ENCODE measurements around the gene HSPB6.
"Not testable (repeated sequence)": the region's sequence is repeated elsewhere in the genome, so short reads cannot be mapped to it uniquely, and the experiment has no call there.

Gene HSPB6

DNA sequence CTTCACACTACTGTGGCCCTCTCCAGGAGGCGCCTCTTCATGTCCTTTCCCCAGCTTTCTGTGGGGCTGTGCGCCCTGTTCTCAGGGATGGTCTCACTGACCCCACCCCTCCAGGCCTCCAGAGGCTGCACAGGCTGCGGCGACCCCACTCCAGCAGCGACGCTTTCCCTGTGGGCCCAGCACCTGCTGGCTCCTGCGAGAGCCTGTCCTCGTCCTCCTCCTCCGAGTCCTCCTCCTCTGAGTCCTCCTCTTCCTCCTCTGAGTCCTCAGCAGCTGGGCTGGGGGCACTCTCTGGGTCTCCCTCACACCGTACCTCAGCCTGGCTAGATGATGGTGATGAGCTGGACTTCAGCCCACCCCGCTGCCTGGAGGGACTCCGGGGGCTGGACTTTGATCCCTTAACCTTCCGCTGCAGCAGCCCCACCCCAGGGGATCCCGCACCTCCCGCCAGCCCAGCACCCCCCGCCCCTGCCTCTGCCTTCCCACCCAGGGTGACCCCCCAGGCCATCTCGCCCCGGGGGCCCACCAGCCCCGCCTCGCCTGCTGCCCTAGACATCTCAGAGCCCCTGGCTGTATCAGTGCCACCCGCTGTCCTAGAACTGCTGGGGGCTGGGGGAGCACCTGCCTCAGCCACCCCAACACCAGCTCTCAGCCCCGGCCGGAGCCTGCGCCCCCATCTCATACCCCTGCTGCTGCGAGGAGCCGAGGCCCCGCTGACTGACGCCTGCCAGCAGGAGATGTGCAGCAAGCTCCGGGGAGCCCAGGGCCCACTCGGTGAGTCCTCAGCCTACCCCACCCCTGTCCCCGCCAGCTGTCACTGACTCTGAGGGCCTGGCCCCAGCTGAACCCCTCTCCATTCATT, 29.7 kb upstream of the HSPB6 start:
- DNase-seq (ENCODE audit: low spot score): no peak

GRCh38 chr19:35785339-35785627, 28.5 kb upstream of the HSPB6 start:
- no peak for DNase-seq (ENCODE audit: low spot score)

DNA sequence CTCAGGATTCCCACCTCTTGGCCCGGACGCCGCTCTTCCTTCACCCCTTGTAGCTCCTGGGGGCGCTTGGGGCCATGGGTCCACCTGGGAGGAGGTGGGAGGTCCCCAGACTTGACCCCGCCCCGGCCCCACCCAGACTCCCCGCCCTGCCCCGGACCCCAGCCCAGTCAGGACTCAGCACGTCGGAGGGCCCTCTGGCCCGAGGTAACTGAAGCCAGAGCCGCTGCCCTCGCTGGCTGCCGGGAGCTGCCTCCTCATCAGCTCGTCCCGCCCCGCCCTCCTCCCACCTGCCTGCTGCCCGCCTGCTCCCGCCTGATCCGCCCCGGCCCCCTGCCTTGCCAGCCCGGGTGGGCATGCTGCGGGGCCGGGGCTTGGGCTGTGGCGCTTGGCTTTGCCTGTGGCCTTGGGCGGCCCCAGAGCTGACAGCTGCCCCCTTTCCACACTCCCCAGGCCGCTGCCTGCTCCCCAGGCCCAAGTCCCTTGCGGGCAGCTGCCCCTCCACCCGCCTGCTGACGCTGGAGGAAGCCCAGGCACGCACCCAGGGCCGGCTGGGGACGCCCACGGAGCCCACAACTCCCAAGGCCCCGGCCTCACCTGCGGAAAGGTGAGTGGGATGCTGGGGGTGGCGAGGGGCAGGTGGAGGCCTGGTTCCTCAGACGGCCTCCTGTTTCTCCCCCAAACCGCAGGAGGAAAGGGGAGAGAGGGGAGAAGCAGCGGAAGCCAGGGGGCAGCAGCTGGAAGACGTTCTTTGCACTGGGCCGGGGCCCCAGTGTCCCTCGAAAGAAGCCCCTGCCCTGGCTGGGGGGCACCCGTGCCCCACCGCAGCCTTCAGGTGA, 27.9 kb upstream of the HSPB6 start:
- no peak for DNase-seq (ENCODE audit: low spot score)

DNA sequence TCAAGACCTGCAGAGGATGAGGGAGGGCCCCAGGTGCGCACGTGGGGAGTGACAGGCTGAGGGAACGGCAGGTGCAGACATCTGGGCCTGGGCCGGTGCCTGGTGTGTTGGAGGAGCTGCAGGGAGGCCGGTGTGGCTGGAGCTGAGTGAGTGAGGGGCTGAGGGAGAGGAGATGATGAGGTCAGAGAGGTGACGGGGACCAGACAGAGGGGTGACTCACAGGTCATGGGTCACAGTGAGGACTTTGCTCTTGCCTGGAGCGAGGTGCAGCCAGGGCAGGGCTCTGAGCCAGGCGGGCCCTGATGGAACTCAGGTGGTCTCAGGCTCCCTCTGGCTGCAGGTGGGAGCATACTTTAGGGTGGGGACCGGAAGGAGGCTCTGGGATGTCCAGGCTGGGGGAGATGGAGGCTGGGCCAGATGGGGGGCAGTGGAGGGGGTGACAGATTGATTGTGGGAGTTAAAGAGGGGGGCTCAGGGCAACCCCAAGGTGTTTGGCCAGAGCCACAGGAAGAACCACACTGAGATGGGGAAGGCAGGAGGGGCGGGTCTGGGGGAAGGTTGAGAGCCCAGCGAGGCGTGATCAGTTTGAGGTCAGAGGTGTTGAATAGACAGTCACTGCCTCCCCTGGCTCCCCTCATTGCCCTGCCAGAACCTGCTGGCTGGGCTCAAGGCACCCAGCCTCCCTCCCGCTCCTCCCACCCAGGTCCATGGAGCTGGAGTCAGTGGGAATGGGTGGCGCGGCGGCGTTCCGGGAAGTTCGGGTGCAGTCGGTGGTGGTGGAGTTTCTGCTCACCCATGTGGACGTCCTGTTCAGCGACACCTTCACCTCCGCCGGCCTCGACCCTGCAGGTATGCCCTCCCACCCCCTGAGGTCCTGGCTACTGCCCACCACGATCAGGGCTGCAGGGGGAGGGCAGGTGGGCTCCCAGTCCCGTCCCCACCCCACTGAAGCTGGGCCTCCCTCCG, 26.9 kb upstream of the HSPB6 start:
- no peak for DNase-seq (ENCODE audit: low spot score)

DNA sequence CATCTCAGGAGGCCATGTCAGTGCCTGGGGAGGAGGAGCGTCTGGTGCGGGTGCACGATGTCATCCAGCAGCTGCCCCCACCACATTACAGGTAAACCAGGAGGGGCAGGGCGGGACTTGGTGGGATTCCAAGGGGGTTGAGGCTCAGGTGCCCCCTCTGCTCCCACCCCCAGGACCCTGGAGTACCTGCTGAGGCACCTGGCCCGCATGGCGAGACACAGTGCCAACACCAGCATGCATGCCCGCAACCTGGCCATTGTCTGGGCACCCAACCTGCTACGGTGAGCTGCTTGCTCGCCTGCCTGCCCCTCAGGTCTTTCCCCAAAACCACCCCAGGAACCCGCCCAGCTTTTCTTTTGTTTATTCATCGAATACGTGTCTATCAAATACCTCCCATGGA, 25.8 kb upstream of the HSPB6 start:
- DNase-seq (ENCODE audit: low spot score): no peak

- DNase-seq (ENCODE audit: low spot score): no peak
These were observed 24.8 kb upstream of the HSPB6 start for GRCh38 chr19:35781650-35782049.

GRCh38 chr19:35780717-35781116, 23.9 kb upstream of the HSPB6 start:
- no peak for DNase-seq (ENCODE audit: low spot score)

- DNase-seq (ENCODE audit: low spot score): no peak
These were observed 23.2 kb upstream of the HSPB6 start for GRCh38 chr19:35780058-35780457.

DNA sequence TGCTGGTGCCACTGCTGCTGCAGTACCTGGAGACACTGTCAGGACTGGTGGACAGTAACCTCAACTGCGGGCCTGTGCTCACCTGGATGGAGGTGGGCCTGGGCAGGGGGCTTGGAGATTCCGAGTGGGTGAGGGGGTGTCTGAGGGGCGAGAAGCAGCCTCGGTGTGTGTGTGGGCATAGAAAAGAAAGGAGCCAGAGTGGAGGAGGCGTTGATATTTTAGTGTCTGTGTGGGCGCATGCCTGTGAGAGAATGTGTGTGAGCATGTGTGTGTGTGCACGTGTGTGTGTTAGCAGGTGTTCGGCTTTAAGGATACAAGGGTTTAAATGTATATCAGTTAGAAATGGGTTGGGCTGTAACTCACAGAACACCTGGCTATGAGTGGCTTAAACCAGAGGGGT, 22.2 kb upstream of the HSPB6 start:
- DNase-seq (ENCODE audit: low spot score): no peak

GRCh38 chr19:35777961-35778360, 21.1 kb upstream of the HSPB6 start:
- no peak for DNase-seq (ENCODE audit: low spot score)

GRCh38 chr19:35777086-35777841, 20.4 kb upstream of the HSPB6 start:
- DNase-seq (ENCODE audit: low spot score): no peak

- no peak for DNase-seq (ENCODE audit: low spot score)
These were observed 19.4 kb upstream of the HSPB6 start for GRCh38 chr19:35776102-35776788.

DNA sequence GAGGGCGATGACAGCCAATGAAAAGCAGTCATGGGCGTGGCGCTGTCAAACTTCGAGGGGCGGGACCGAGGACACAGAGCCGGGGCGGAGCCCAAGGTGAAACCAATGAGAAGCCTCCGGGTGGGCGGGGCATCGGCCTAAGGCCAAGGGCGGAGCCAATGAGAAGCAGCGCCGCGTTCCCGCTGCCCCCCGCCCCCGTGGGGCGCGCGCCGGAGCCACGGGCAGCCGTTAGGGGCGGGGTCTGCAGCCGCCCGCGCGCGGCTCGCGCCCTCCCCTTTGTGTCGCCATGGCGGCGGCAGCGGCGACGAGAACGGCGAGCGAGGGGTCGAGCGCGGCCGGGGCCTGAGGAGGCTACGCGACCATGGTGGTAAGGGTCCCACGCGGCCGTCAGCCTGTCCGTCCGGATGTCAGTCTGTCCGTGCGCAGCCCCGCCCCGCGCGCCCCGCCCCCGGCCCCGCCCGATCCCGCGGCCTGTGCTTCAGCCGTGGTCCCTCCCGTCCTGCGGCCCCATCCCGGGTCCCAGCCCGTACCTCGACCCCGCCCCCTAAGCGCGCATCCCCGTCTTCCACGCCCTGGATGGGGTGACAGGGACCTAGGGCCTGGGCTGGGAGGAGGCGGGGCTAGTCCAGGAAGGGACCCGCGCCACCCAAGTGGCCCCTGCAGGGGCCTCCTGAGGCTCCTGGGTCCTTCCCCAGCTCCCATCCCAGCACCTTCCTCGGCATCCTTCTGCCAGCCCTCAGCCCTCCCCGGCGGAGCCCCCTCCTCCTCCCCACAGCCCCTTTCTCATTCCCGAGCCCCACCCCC, 18.7 kb upstream of the HSPB6 start, which contains the start of gene ARHGAP33:
TSS of gene ARHGAP33 (plus strand) at position 267 of the 804 bp plus-strand sequence. CDS start at position 362, 95 bp downstream.
- peak; percentile 97 for DNase-seq (ENCODE audit: low spot score)

DNA sequence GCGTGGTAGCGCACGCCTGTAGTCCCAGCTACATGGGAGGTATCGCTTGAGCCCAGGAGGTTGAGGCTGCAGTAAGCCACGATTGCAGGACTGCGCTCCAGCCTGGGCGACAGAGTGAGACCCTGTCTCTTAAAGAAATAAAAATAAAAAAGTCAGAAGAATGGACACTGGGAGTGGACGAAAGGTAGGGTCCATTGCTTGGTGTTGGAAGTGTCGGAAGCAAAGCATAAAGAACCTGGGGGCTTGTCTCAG, 18.1 kb upstream of the HSPB6 start:
- DNase-seq (ENCODE audit: low spot score): no peak

- DNase-seq (ENCODE audit: low spot score): no peak
These were observed 17.6 kb upstream of the HSPB6 start for GRCh38 chr19:35774274-35775045.

GRCh38 chr19:35773020-35773806, 16.4 kb upstream of the HSPB6 start:
- DNase-seq (ENCODE audit: low spot score): no peak

GRCh38 chr19:35772362-35772761, 15.5 kb upstream of the HSPB6 start:
- not testable (repeated sequence) for DNase-seq (ENCODE audit: low spot score)

GRCh38 chr19:35768082-35768421, 11.2 kb upstream of the HSPB6 start:
- DNase-seq (ENCODE audit: low spot score): no peak

Measured in CD4-positive, alpha-beta T cell treated with Interleukin-6 at 100 ng/mL for 8 hours (primary cell).